Calu3 (cell line): ENCODE data around the gene TTC8. TPM values are rescaled to one million over a fixed set of nuclear protein-coding genes. Genes with fewer than 3 reads are reported as not detected.

Source experiments
- BruUV-seq: library from RNA; stranded (reverse); fragments of 400-500 nt; replicated peaks from 2 replicates; lab custom pipeline; 2021; lab: Mats Ljungman, UMichigan
- CTCF ChIA-PET: fragments of 300-600 bp; sonication (Branson Sonifier 250); formaldehyde crosslinking; loops from one replicate; lab custom pipeline; 2022; ENCODE audit warnings: antibody characterized with exemption; lab: Charles Lee
- DNase-seq: peaks from one replicate; pipeline ENCODE4 v3.0.0; 2022
- H3K27ac Mint-ChIP-seq: one replicate; pipeline ENCODE4 v1.8.0; 2022; ENCODE audit warnings: mixed read lengths; ENCODE audit not compliant: unreplicated experiment
- H3K27me3 Mint-ChIP-seq: one replicate; pipeline ENCODE4 v1.8.0; 2022; ENCODE audit warnings: mixed read lengths; ENCODE audit not compliant: unreplicated experiment
- H3K36me3 Mint-ChIP-seq: one replicate; pipeline ENCODE4 v1.8.0; 2022; ENCODE audit warnings: mild to moderate bottlenecking, moderate library complexity, mixed read lengths; ENCODE audit not compliant: insufficient read depth, unreplicated experiment
- H3K4me1 Mint-ChIP-seq: one replicate; pipeline ENCODE4 v1.8.0; 2022; ENCODE audit warnings: mild to moderate bottlenecking, low read depth, mixed read lengths; ENCODE audit not compliant: unreplicated experiment
- H3K4me3 Mint-ChIP-seq: one replicate; pipeline ENCODE4 v1.8.0; 2022; ENCODE audit warnings: mild to moderate bottlenecking, low read depth, moderate library complexity, mixed read lengths; ENCODE audit not compliant: unreplicated experiment
- H3K9me3 Mint-ChIP-seq: one replicate; pipeline ENCODE4 v1.8.0; 2022; ENCODE audit warnings: low read depth, mixed read lengths; ENCODE audit not compliant: unreplicated experiment
- CTCF ChIP-seq: fragments of 200-600 bp; IDR thresholded peaks from one replicate; pipeline ENCODE4 v1.8.0; 2022; ENCODE audit warnings: antibody characterized with exemption; ENCODE audit not compliant: unreplicated experiment
- intact Hi-C: fragments of 100-400 bp; cut with micrococcal nuclease; formaldehyde crosslinking; loops from one replicate; pipeline ENCODE4 v1.10.0; 2022; ENCODE audit not compliant: unreplicated experiment
- total RNA-seq: library from RNA; stranded (reverse); gene quantifications from 2 replicates; pipeline ENCODE4 v1.2.3, GENCODE V29; 2022

Gene TTC8
- total RNA-seq, 1 experiment from 2014 or later, result 17.0 TPM

- CTCF ChIA-PET, result no interaction called here
- no peak for TF ChIP-seq CTCF
- BruUV-seq, result no TSS peak
- peaks cover 18% of the 10 kb centered on the region for H3K27me3 Mint-ChIP-seq
- no peaks in the 10 kb centered on the region for H3K9me3 Mint-ChIP-seq
- H3K27ac Mint-ChIP-seq, result no peak overlapping the region
- no peak for DNase-seq
- H3K4me1 Mint-ChIP-seq, result no peaks in the 10 kb centered on the region
- intact Hi-C loops, result no loop called here
- no peaks in the 10 kb centered on the region for H3K36me3 Mint-ChIP-seq
- no peak overlapping the region for H3K4me3 Mint-ChIP-seq
These were observed 20.4 kb upstream of the TTC8 start for GRCh38 chr14:88804035-88804434.

GRCh38 chr14:88804477-88804876 is 20.0 kb upstream of the TTC8 start:
- Mint-ChIP-seq H3K4me3 (no peak overlapping the region), H3K9me3 (no peaks in the 10 kb centered on the region), H3K27me3 (peaks cover 13% of the 10 kb centered on the region), H3K36me3 (no peaks in the 10 kb centered on the region), H3K4me1 (no peaks in the 10 kb centered on the region), H3K27ac (no peak overlapping the region)
- BruUV-seq, result no TSS peak
- intact Hi-C loops, result no loop called here
- no peak for TF ChIP-seq CTCF
- CTCF ChIA-PET, result no interaction called here
- no peak for DNase-seq

GRCh38 chr14:88808359-88808758 is 16.1 kb upstream of the TTC8 start:
- CTCF ChIA-PET, result no interaction called here
- H3K27ac Mint-ChIP-seq, result no peak overlapping the region
- H3K4me1 Mint-ChIP-seq, result no peaks in the 10 kb centered on the region
- intact Hi-C loops, result no loop called here
- H3K36me3 Mint-ChIP-seq, result no peaks in the 10 kb centered on the region
- H3K4me3 Mint-ChIP-seq, result no peak overlapping the region
- H3K27me3 Mint-ChIP-seq, result peaks cover 24% of the 10 kb centered on the region
- H3K9me3 Mint-ChIP-seq, result no peaks in the 10 kb centered on the region
- no peak for TF ChIP-seq CTCF
- no TSS peak for BruUV-seq
- no peak for DNase-seq

GRCh38 chr14:88815980-88816379 is 8.5 kb upstream of the TTC8 start:
- Mint-ChIP-seq H3K9me3 (no peaks in the 10 kb centered on the region), H3K36me3 (no peaks in the 10 kb centered on the region), H3K4me1 (no peaks in the 10 kb centered on the region), H3K27me3 (peaks cover 53% of the 10 kb centered on the region), H3K27ac (no peak overlapping the region), H3K4me3 (no peak overlapping the region)
- no TSS peak for BruUV-seq
- TF ChIP-seq CTCF, result no peak
- CTCF ChIA-PET, result interaction anchor here (0.6 kb wide), 1 partner anchor 1342 kb away, joined by 4 read pairs; no protein-coding TSS in a partner anchor
- intact Hi-C loops, result no loop called here
- DNase-seq, result no peak
